BLaER1 (cell line): ENCODE measurements around the gene SERPINB1.
"Not testable (repeated sequence)": the region's sequence is repeated elsewhere in the genome, so short reads cannot be mapped to it uniquely, and the experiment has no call there.

Experiments used
- H3K27ac ChIP-seq: shearing (Covaris generic); formaldehyde crosslinking; 2 replicates; pipeline ENCODE4 v1.8.1; 2022
- H3K27me3 ChIP-seq: shearing (Covaris generic); formaldehyde crosslinking; 2 replicates; pipeline ENCODE4 v1.8.1; 2022
- H3K36me3 ChIP-seq: shearing (Covaris generic); formaldehyde crosslinking; 2 replicates; pipeline ENCODE4 v1.8.1; 2022
- H3K4me1 ChIP-seq: shearing (Covaris generic); formaldehyde crosslinking; 2 replicates; pipeline ENCODE4 v1.8.1; 2022
- H3K4me2 ChIP-seq: shearing (Covaris generic); formaldehyde crosslinking; 2 replicates; pipeline ENCODE4 v1.8.1; 2022
- H3K4me3 ChIP-seq: shearing (Covaris generic); formaldehyde crosslinking; 2 replicates; pipeline ENCODE4 v1.8.1; 2022
- H3K9ac ChIP-seq: shearing (Covaris generic); formaldehyde crosslinking; 2 replicates; pipeline ENCODE4 v1.8.1; 2022
- H3K9me3 ChIP-seq: shearing (Covaris generic); formaldehyde crosslinking; 2 replicates; pipeline ENCODE4 v1.8.1; 2022
- H4K20me1 ChIP-seq: shearing (Covaris generic); formaldehyde crosslinking; 2 replicates; pipeline ENCODE4 v1.8.1; 2022
- Cebpa-rat ChIP-seq: shearing (Covaris generic); IDR thresholded peaks from 2 replicates; pipeline ENCODE4 v1.8.1; 2022

SERPINB1 gene

DNA sequence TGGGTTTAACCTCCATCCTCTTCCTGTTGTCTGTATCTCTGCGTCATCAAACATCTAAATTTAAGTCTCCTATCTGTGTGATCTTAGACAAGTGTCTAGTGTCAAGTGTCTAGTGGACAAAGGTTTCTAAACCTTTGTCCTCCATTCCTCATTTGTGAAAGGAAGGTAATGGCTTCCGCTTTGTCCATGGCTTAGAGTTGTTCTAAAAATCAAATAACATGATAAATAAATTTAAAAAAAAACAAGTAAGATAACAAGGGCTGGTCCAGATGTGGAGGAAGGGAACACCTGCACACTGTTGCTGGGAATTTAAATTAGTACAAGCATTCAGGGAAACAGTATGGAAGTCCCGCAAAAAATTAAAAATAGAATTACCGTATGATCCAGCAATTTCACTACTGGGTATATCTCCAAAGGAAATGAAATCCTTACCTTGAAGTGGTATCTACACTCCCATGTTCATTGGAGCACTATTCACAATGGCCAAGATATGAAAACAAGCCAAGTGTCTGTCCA is 17.6 kb upstream of the SERPINB1 start:
- Histone ChIP-seq H3K4me1 (peaks cover 65% of the 10 kb centered on the region), H3K4me2 (peak overlapping the region; percentile 71), H3K9me3 (peaks cover 10% of the 10 kb centered on the region; the same call in 1 of the 2 replicates)

DNA sequence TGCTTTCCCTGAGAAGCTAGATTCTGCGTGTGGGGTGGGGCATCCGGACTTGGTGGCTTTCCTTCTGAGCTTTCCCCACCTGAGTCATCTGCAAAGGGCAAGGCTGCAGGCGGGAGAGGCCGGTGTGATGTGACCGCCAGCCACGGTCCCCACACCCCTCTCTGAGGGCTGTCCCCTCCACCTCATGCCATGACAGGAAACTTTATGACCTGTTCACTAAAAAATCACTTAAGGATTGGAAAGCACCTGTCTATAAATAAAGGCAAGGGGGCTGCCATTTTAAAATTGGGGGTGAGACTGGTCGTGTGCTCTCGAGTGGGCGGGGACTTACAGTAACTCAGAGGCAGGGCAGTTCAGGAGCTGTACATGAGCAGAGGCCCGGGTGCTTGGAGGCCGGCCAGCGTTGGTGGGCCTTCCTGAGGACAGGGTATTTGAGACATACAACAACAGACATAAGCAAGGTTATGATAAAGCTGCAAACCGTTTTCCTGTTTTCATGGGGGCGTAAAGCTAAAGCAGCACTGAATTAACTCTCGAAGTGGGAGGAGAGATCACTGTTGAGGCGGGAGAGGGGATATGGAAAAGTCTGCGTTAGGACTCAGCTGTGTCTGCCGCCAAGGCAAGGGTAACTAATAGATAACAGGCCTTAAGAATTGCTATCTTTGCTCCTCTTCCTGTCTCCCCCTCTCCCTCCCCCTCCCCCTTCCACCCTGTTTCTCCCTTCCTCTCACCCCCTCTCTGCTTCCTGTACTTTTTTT is 16.1 kb upstream of the SERPINB1 start:
- Histone ChIP-seq H3K36me3 (no peaks in the 10 kb centered on the region), H3K27me3 (no peaks in the 10 kb centered on the region), H3K9me3 (peaks cover 10% of the 10 kb centered on the region; the same call in 1 of the 2 replicates), H3K27ac (peak overlapping the region; percentile 79), H3K4me1 (peaks cover 64% of the 10 kb centered on the region), H3K4me2 (peak overlapping the region; percentile 71), H3K9ac (peak overlapping the region; percentile 44; the same call in 1 of the 2 replicates), H3K4me3 (peak overlapping the region; percentile 42; the same call in 1 of the 2 replicates), H4K20me1 (no peaks in the 10 kb centered on the region)
- no peak for TF ChIP-seq Cebpa-rat

More for the DNA sequence above, 17.6 kb upstream of the SERPINB1 start:
- H3K4me3 ChIP-seq: peak overlapping the region; percentile 42
- no peaks in the 10 kb centered on the region for H4K20me1 ChIP-seq
- no peaks in the 10 kb centered on the region for H3K36me3 ChIP-seq
- no peak for TF ChIP-seq Cebpa-rat
- peak overlapping the region; percentile 79 for H3K27ac ChIP-seq
- H3K27me3 ChIP-seq: no peaks in the 10 kb centered on the region
- no peak overlapping the region for H3K9ac ChIP-seq

DNA sequence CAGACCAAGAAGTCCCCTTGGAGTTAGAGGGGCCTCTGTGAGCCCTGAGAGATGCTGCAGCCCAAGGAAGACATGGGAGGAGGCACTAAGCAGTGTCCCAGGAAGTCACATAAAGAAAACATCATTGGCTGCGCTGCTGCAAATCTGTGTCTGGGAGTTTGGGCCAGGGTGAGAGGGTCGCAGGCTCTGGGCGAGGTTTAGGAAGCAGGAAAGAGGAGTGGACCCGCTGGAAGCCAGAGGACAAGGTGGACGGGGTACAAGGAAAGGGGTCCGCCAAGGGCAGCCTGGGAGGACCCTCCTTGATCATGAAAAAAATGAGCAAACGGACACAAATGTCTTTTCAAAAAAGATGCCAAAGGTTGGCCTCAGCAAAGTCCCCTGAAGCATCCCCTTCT is 15.5 kb upstream of the SERPINB1 start:
- Histone ChIP-seq H3K4me2 (peak overlapping the region; percentile 71), H3K4me3 (no peak overlapping the region), H3K27ac (peak overlapping the region; percentile 79), H3K4me1 (peaks cover 58% of the 10 kb centered on the region), H4K20me1 (no peaks in the 10 kb centered on the region), H3K9ac (0 out of 2 replicates have a peak overlapping the region, but pooled peaks have one; percentile 44), H3K36me3 (no peaks in the 10 kb centered on the region), H3K9me3 (peaks cover 10% of the 10 kb centered on the region; the same call in 1 of the 2 replicates), H3K27me3 (no peaks in the 10 kb centered on the region)
- TF ChIP-seq Cebpa-rat: no peak

DNA sequence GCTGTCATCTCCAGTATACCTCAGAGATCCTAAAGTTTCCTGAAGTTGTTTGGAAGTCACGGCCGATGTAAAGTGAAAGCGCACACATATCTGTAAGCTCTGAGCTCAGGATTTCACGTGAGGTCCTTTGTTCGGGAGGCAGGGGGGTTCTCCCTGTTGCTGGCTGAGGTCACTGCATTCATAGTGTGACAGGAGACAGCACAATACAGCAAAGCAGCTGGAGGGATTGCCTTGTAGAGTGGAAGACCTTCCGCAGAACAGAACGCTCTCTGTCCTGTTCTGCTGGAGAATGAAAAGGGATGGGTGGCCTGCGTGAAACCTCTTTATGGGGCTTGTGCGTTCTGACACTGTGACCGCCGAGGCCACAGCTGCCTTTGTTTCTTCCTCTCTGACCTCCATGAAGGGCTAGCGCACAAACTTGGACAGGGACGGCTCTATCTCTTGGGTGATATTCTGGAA is 13.4 kb upstream of the SERPINB1 start:
- Histone ChIP-seq H3K9me3 (peaks cover 5% of the 10 kb centered on the region; the same call in 1 of the 2 replicates), H3K27ac (peak overlapping the region; percentile 64), H3K4me1 (peaks cover 56% of the 10 kb centered on the region), H3K4me2 (peak overlapping the region; percentile 74), H3K27me3 (no peaks in the 10 kb centered on the region), H3K9ac (peak overlapping the region; percentile 20; the same call in 1 of the 2 replicates), H4K20me1 (no peaks in the 10 kb centered on the region), H3K4me3 (0 out of 2 replicates have a peak overlapping the region, but pooled peaks have one; percentile 1), H3K36me3 (no peaks in the 10 kb centered on the region)
- TF ChIP-seq Cebpa-rat: no peak

DNA sequence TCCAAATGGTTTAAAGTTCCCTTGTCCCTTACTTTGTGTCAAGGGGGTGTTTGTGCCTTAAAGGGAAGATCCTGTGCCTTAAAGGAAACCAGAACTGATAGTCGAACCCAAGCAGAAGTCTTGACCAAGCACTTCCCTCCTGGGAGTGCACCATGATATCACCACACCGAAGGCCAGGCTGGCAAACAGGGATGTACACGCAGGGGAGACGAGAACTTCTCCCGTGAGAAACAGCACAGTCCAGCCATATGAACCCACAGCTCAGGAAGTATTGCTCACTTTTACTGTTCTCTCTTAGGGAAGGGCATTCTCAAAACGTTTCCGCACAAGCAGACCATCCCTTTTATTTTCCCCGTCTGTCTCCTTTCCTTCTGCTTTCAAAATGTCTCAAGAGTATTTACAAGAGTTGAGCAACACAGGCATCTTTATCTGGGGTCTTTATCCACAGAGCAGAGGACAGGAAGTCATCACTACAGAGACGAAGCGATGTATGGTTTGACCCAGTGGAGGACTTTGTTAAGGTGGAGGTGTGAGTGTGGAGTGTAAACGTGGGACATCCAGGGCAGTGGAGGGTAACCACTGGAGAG is 12.8 kb upstream of the SERPINB1 start:
- peaks cover 54% of the 10 kb centered on the region for H3K4me1 ChIP-seq
- H3K4me2 ChIP-seq: peak overlapping the region; percentile 74
- TF ChIP-seq Cebpa-rat: no peak
- H3K27me3 ChIP-seq: no peaks in the 10 kb centered on the region
- H3K4me3 ChIP-seq: peak overlapping the region; percentile 1; the same call in 1 of the 2 replicates
- peak overlapping the region; percentile 64 for H3K27ac ChIP-seq
- H3K36me3 ChIP-seq: no peaks in the 10 kb centered on the region
- H3K9me3 ChIP-seq: no peaks in the 10 kb centered on the region; the same call in 1 of the 2 replicates
- peak overlapping the region; percentile 20; the same call in 1 of the 2 replicates for H3K9ac ChIP-seq
- no peaks in the 10 kb centered on the region for H4K20me1 ChIP-seq

DNA sequence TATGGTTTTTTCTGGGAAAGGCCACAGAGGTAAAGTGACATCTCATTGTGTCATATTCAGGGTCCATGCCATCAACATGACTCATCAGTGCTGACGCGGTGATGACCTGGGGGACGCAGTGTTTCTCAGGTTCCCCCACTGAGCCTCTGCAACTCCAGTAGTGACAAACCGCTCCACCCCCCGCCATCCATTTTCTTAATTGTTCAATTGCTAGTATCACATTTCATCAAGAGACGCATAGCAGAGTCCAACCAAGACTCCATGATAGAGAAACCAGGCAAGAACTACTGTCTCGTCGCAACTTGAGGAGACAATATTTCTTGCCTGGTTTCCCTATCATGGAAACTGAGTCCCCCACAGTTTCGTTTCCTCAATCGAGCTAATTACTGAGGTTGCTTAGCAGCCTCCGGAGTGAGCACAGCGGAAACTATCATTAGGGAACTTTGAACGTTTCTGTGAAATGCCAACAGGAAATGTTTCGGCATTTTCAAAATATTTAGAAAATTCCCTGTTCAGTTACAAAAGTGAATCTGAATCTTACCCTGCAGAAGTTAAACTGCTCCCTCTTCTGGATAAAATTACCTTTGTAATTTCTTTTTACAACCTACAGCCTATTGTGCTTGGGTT is 12.2 kb upstream of the SERPINB1 start:
- H4K20me1 ChIP-seq: no peaks in the 10 kb centered on the region
- no peak for TF ChIP-seq Cebpa-rat
- peaks cover 49% of the 10 kb centered on the region for H3K4me1 ChIP-seq
- H3K4me3 ChIP-seq: peak overlapping the region; percentile 24; the same call in 1 of the 2 replicates
- H3K27me3 ChIP-seq: no peaks in the 10 kb centered on the region
- peak overlapping the region; percentile 20; the same call in 1 of the 2 replicates for H3K9ac ChIP-seq
- no peaks in the 10 kb centered on the region for H3K9me3 ChIP-seq
- peak overlapping the region; percentile 64 for H3K27ac ChIP-seq
- H3K36me3 ChIP-seq: no peaks in the 10 kb centered on the region
- H3K4me2 ChIP-seq: peak overlapping the region; percentile 74

DNA sequence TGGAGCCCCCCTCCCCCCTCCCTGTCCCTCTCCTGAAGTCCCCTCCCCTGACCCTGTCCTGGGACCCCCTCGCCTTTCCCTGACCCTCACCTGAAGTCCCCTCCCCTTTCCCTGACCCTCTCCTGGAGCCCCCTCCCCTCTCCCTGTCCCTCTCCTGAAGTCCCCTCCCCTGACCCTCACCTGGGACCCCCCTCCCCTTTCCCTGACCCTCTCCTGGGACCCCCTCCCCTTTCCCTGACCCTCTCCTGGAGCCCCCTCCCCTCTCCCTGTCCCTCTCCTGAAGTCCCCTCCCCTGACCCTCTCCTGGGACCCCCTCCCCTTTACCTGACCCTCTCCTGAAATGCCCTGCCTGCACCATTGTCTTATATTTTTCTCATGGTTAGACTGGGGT is 11.7 kb upstream of the SERPINB1 start:
- H3K36me3 ChIP-seq, H3K9me3 ChIP-seq, H3K27me3 ChIP-seq, H3K27ac ChIP-seq, H3K4me3 ChIP-seq, H4K20me1 ChIP-seq, H3K9ac ChIP-seq: not testable (repeated sequence)
- Histone ChIP-seq H3K4me1 (peaks cover 49% of the 10 kb centered on the region), H3K4me2 (peak overlapping the region; percentile 74)

DNA sequence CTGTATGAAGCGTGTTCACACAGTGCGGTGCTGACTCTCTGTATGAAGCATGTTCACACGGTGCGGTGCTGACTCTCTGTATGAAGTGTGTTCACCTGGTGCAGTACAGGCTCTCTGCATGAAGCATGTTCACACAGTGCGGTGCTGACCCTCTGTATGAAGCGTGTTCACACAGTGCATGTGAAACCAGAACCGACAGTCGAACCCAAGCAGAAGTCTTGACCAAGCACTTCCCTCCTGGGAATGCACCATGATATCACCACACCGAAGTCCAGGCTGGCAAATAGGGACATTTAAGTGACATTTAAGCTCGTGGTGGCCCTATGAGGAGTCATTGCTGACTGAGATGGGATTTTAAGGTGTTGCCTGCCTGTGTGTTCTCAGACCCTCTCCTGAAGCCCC is 11.3 kb upstream of the SERPINB1 start:
- Histone ChIP-seq H3K9ac (no peak overlapping the region), H3K4me1 (peaks cover 49% of the 10 kb centered on the region), H3K4me3 (no peak overlapping the region), H3K36me3 (no peaks in the 10 kb centered on the region), H3K4me2 (no peak overlapping the region), H3K27me3 (no peaks in the 10 kb centered on the region), H3K9me3 (no peaks in the 10 kb centered on the region), H3K27ac (no peak overlapping the region), H4K20me1 (no peaks in the 10 kb centered on the region)
- no peak for TF ChIP-seq Cebpa-rat

DNA sequence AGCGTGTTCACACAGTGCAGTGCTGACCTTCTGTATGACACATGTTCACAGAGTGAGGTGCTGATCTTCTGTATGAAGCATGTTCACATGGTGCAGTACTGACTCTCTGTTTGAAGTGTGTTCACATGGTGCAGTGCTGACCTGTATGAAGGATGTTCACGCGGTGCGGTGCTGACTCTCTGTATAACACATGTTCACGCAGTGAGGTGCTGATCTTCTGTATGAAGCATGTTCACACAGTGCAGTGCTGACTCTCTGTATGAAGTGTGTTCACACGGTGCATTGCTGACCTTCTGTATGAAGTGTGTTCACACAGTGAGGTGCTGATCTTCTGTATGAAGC is 10.8 kb upstream of the SERPINB1 start:
- Histone ChIP-seq H3K36me3 (no peaks in the 10 kb centered on the region), H3K9me3 (no peaks in the 10 kb centered on the region), H3K27me3 (no peaks in the 10 kb centered on the region), H3K4me1 (peaks cover 45% of the 10 kb centered on the region), H3K4me2 (no peak overlapping the region), H3K4me3 (no peak overlapping the region), H4K20me1 (no peaks in the 10 kb centered on the region), H3K9ac (no peak overlapping the region), H3K27ac (no peak overlapping the region)
- no peak for TF ChIP-seq Cebpa-rat
